GM21825 (cell line): ENCODE data around the gene MTA1.

ENCODE experiments used
- ATAC-seq: cut with Tn5 transposase; IDR thresholded peaks from one replicate; pipeline ENCODE4 v1.9.1; 2021; ENCODE audit warnings: mild to moderate bottlenecking, moderate library complexity; ENCODE audit not compliant: unreplicated experiment

Gene MTA1

DNA sequence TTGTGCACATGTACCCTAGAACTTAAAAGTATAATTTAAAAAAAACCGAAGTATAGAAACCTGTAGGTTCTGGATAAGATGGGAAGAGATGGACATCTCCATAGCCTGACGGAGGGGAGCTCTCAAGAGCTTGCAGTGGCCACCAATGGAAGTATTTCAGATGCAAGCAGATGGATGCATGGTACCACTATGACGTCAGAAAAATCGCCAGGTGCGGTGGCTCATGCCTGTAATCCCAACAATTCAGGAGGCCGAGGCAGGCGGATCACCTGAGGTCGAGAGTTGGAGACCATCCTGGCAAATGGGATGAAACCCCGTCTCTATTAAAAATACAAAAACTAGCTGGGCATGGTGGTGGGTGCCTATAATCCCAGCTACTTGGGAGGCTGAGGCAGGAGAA is 17.9 kb upstream of the MTA1 start:
- no peak for ATAC-seq

DNA sequence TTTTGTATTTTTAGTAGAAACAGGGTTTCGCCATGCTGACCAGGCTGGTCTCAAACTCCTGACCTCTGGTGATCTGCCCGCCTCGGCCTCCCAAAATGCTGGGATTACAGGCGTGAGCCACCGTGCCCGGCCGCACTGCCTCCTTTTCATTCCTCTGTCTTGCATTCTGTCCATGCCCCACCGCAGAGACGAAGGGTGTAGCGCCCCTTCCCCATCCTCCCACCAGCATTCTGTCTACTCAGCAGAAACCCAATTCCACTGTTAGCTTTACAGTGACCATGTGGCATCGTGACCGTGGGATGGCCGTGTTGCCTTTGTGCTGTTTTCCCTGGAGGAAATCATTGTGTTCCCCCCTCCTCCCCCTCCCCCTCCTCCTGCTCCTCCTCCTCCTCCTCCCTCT is 11.0 kb upstream of the MTA1 start:
- ATAC-seq = no peak

DNA sequence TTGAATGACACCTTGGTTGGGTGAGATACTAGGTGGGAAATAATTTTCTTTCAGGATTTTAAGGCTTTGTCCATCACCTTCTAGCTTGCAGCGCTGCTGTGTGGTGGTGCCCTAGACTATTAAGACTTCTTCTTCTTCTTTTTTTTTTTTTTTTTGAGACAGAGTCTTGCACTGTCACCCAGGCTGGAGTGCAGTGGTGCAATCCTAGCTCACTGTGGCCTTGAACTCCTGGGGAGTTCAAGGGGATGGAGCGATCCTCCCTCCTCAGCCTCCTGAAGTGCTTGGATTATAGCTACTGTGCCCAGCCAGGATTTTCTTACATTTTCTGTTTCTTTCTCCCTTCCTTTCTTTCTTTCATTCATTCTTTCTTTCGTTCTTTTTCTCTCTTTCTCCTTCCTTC is 10.3 kb upstream of the MTA1 start:
- no peak for ATAC-seq

DNA sequence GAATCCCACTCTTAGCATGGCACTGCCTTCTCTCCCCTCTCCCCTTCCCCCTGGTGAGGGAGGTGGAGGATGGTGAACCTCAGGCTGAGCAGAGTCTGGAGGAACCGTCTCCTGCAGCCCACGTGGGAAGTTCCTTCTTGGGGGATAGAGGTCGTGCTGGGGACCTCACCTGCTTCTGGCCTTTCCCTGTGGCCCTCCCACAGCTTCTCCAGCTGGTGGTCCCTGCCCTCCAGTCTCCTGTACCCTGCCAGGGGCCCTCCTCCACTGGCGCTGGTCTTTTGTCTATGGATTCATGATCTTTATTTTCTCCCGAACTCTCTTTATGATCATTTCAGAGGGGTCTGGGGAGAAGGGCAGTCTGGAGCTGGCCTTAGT is 9.0 kb upstream of the MTA1 start:
- ATAC-seq = no peak

DNA sequence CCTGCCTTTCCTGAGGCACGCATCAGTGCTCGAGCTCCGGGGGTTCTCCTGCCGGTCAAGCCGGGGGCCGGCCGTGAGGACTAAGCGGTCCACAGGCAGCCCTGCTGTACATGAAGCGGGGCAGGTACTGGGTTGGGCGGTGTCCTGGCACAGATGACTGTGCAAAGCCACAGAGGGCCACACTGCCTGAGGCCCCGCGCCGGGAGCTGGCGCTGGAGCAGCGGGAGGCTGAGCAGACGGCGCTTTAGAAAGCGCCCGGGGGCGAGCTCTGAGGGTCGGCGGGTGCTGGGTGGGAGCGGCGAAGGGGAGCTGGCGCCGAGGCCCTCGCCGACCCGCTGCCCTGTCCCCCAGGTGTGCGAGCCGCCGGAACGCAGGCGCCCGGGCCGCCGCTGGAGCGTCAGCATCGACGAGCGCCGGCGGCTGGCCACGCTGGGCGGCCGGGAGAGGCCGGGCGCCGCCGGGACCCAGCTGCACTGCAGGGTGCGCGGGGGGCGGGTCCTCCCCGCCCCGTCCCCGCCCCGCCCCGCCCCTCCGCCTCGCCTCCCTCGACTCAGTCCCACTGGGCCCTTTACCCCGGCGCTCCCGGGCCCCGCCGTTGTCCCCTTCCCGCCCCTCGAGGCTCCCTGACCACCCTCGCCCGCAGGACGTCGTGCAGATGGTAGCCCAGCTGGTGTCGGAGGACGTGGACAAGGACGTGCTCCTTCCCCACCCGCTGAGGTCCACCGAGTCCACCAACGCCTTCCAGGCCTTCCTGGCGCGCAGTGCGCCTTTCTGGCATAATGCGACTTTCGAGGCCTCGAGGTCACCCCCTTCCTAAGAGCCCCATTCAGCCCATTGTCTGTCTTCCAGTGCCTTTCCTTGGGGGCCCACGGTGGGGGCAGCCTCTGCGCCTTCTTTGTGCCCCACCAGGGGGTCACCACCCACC is 8.3 kb upstream of the MTA1 start:
- ATAC-seq = no peak

DNA sequence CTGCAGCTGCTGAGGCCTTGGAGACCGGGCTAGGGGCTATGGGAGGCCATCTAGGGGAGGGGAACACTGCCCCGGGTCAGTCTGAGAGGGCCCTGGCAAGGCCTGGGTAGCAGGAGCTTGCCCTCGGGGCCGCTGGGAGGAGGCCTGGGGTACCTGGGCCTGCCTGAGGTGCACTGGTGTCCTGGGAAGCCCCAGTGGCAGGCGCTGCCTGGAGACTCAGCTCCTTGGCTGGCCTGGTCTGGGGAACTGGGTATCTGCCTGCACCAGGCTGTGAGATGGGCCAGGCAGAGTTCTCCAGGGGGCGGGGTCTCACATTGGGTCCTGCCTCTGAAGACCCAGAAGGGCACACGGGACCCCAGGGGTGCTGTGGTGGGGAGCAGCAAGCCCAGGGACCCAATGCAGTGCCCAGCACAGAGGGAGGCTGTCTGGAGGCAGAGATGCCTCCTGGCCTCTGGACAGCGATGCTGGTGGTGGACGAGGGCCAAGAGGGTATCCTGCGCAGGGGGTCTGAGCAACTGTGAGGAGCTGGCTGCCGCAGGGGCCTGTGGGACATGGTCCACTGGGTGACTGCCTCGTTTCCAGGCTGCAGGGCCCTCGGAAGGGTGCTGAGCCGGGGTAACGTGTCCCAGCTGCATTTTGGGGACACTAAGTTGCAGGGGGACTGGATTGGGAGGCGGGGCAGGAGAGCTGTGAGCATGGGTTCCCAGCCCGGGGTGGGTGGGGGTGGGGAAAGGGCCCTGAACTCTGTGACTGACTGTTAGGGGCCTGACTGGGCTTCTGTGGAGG is 7.4 kb upstream of the MTA1 start:
- ATAC-seq = no peak

DNA sequence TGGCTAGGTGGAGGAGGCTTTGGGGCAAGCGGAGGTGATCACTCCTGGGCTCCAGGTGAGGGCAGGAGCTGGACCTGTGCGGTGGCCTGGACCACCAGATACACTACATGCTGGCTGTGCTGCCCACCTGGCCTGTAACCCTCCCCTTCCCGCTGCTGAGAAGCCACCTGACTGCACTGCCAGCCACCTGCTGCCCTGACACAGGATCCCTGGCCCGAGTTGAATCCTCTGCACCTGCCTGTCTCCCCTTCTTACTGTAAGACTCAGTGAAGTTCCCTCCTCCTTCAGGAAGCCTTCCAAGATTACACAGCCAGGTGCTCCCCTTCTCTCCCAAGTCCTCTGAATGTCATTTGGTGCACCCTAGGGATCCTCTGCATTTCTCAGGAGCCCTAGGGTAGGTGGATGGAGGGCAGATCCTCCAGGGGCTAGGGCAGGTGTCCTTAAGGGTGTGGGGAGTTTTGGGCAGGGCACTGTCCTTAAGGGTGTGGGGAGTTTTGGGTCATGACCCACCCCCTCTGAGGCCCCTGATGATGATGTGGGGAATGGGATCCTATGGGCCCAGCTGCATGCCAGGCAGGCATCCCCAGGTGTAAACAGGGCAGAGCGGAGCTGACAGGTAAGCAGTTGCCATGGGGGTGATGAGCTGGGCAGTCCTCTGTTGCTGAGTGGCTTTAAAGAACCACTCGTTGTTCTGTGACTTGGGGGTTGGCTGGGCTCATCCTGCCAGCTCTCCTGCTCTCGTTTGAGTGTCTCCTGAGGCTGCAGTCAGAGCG is 6.7 kb upstream of the MTA1 start:
- ATAC-seq = no peak

DNA sequence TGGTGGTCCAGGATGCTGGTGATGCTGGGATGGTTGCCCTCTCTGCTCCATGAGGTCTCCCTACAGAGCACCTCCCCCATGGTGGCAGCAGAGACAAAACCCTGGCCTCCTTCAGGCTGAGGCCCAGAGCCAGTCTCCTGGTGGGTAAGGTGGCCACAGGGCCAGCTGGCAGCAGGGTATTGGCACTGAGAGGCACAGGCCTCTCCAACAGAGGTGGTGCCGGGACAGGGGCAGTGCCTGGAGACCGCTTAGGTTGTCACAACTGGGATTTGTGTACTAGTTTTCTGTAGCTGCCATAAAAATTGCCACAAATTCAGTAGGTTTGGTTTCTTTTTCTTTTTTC is 6.1 kb upstream of the MTA1 start:
- no peak for ATAC-seq

DNA sequence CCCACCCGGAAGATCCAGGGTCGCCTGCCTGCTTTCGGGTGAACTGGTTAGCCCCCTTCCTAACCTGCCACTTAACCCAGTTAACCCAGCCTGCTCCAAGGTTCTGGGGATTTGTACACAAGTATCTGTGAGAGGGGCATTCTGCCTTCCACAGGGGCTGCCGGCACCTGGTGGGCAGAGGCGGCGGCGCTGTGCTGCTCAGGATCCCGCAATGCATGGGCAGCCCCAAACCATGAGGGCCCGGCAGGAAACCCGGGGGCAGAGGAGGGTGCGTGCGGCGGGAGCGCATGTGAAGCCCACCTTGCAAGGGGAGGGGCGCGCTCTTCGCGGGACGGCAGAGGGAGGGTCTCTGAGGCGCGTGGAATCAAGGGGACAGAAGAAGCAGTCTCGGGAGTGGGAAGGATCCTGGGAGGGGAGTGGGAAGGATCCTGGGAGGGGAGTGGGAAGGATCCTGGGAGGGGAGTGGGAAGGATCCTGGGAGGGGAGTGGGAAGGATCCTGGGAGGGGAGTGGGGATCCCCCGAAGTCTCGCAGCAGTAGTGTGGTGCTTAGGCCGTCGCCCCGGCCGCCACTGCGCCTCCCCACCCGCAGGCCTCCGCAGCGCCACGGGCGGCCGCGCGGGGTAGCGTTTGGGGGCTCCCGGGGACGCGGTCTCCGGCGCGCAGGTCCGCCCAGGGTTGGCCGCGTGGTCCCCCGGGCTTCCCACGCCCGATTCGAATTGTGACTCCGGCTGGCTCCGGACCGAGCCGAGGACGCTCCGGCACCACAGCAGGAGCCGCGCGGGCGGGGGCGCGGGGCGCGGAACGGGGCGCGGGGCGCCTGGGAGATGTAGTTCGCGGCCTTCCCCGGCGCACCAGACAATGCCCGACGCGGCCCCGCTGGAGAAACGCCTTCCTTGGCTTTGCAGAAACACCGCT is 4.9 kb upstream of the MTA1 start:
- peak; percentile 69 for ATAC-seq

DNA sequence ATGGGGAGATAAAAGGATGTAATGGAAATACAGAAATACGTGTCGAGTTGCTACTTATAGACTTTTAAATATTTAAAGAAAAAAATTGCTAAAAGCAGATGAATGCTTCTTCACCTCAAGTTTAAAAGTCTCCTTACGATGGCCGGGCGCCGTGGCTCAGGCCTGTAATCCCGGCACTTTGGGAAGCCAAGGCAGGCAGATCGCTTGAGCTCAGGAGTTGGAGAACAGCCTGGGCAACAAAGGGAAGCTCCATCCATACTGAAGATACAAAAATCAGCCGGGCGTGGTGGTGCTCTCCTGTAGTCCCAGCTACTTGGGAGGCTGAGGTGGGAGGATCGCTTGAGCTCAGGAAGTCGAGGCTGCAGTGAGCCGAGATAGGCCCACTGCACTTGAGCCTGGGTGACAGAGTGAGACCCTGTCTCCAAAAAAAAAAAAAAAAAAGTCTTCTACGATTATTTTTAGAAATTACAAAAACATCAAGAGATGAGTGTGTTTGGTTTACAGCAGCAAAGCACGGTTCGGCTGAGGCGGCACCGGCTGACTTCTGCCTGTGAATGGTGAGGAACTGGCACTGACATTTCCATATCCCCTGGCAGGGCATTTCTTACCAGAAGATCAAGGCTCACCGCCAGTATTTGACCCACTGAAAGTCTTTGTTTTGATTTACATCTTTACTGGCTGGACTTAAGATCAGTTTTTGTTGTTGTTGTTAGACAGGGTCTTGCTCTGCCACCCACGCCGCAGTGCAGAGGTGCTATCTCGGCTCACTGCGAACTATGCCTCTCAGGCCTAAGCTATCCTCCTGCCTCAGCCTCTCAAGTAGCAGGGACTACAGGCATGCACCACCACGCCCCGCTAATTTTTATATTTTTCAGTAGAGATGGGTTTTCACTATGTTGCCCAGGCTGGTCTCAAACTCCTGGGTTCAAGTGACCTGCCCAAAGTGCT is 3.9 kb upstream of the MTA1 start:
- no peak for ATAC-seq

DNA sequence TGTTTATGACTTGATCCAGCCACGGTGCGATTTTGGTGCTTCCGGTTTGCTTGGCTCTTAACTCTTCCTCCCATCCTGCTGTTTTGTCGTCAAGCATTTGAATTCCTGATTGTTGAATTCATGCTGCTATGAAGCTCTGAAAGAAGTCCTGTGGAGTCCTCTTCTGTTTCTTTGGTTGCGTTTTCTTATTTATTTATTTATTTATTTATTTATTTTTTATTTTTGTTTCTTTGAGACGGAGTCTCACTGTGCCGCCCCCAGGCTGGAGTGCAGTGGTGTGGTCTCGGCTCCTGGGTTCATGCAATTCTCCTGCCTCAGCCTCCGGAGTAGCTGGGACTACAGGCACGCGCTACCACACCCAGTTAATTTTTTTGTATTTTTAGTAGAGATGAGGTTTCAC is 3.0 kb upstream of the MTA1 start:
- ATAC-seq = no peak

DNA sequence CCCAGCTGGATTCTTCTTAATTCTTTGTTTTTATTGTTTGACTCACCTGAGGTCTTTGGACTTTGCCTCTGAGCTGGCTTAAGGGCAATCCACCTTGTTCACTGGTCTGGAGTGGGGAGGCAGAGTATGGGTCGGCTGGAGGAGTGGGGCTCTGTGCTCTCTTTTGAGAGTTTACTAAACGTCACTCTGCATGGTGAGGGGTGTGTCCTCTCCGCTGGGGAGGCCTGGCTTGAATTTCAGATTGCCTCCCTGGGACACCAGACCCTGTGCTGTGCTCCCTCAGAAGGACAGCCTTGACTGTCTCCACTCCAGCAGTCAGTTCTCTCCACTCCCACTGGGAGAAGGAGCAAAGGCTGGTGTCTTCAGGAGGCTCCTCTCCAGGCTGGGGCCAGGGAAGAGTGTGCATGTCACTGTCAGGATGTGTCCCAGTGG is 1.9 kb upstream of the MTA1 start:
- ATAC-seq = no peak

DNA sequence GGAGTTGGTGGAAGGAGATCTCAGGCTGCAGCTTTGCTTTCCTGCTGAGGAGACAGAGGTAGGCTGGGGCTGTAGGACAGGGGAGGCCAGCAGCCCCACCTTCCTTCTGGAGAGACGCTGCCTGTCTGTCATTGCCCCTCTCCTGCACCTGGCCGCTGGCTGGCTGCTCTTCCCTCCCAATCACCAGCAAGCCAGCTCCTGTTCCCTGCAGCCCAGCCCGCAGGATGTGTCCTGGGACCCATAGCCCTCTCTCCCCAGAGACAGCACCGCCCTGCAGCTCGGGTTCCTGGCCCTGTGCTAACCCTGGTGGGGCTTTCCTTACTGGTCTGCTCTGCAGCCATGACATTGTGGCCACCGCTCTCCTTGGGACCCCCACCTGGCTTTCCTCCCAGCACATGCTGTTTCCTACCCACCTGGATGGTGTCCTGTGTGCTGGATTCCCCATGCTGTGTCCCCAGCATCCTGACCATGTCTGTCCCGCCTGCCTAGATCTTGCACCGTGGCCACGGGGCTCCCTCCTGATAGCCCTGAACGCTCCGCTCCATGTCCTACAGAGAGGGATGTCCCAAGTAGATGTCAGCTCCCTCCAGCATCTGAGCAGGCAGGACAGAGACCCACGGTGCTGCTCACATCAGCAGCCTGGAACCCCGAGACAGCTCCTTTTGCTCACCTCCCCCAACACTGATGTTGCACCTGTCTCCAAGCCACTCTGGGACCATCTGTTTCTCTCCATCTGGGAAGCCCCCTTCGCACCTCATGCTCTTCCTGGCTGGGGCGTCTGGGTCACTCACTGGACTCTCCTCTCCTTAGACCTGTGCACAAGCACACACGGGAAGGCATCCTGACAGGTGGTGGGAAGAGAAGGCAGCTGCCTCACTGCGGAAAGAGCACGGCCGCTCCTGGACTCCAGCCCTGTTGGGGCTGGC is 1.1 kb upstream of the MTA1 start:
- ATAC-seq = no peak

DNA sequence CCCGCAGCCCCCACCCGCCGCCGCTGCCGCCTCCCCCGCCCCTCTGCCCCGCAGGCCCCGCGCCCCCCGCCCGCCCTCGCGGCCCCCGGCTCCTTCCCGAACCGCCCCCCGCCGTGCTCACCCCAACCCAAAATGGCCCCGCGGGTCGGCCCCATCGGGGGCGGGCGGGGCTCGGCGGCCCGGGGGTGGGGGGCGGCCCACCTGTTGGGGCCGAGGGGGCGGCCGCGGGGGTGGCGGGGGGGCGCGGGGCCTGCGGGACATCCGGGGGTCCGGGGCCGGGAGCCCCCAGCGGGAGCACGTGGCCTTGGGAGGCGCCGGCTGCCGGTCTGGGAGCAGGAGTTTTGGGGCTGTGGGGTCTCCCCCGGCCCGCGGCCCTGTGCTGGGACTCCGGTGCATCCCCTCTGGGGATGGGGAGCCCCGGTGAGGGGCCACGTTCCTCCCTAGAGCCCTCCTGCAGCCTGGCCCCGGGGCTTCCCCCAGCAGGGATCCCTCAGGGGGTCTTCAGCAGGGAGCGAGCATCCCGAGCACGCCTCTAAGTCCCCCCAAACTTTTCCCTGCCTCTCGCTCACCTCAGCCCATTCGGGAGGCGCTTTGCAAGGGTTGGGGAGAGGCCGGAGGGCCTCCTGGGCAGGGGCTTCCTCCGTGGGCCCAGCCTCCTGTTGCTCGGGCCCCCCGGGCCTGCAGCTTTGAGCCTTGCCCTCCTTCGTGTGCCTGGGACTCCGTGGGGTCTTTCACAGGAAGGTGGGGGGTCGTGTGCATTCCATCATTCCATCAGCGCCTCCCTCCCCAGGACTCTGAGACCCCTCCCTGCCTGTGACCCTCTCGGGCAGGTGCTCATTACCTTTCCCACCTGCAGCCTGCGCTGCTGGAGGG is 710 bp downstream of the MTA1 start:
- no peak for ATAC-seq

DNA sequence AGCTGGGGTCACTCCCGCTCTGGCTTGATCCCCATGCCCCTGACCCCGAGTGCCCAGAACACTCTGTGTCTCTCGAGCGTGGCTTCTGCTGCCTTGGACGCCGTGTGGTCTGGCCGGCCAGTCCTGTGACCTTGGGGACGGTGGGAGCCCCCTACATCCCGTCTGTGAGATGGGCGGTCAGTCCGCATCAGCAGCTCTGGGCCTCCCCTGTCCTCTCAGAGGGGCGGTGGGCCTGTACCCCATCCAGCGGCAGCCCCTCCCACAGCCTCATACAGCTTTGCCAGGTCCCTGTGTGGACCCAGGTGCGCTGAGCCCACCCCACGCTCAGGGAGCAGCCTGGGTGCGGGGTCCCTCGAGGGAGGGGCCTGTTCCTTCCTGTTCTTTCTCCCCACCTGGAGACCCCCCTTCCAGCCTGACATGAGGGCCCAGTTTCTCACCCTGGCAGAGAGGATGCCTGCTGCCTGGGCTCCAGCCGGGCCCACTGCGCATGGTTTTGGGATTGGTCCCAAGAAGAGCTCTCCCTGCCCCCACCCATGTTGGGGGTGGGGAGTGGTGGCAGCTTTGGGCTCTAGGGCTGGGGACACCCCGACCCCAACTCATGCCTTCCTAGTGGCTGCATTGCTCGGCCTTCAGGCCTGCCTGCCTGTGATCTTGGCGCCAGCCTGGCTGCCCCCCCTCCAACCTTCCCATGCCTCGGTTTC is 1.5 kb downstream of the MTA1 start:
- no peak for ATAC-seq

DNA sequence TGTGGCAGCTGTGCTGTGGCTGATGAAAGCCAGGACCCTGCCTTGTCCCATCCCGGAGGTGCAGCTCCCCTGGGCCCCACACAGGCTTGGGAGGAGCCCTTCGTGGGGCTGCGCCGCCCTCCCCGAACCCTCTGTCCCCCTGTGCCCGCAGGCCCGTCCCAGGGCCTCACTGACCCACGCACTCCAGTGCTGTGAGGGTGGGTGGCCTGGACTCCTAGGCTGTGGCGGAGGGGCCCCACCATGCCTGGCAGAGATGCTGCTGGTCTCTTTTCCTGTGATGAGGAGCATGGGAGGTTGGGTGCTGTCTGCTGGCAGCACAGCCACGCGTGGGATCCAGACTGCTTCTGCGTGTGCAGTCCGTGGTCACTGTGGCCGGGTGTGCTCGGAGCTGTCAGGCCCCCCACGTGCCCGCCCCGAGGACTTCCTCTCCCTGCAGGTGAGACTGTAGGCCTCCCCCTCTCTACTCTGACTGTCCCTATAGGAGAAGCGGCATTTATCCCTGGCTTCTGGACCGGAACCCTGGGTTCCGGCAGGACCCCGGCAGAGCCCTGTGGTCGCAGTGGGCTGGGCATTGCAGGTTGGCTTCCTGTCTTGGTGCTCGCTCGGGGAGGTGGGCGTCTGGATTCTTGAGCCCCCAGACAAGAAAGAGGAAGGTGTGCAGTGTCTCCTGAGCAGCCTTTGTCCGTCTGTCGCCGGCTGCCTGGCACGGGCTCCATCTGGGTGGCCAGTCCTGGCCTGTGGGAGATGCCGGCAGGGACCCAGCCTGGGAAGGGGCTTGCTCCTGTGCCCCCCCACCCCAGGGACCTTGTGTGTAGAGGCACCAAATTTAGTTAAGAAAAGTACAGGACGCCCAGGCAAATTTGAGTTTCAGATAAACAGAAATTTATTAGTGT is 2.3 kb downstream of the MTA1 start:
- no peak for ATAC-seq
